ENCODE results near the gene CHRDL2. TPM values are rescaled to one million over a fixed set of nuclear protein-coding genes. Genes with fewer than 3 reads are reported as not detected.

CHRDL2 gene
- not detected in 2 replicates for total RNA-seq

GRCh38 chr11:74731301-74732094 is at the start of gene CHRDL2:
Gene CHRDL2, minus strand, starts transcription at chr11:74731426. Its CDS starts 538 bp downstream, at chr11:74730888.

DNA sequence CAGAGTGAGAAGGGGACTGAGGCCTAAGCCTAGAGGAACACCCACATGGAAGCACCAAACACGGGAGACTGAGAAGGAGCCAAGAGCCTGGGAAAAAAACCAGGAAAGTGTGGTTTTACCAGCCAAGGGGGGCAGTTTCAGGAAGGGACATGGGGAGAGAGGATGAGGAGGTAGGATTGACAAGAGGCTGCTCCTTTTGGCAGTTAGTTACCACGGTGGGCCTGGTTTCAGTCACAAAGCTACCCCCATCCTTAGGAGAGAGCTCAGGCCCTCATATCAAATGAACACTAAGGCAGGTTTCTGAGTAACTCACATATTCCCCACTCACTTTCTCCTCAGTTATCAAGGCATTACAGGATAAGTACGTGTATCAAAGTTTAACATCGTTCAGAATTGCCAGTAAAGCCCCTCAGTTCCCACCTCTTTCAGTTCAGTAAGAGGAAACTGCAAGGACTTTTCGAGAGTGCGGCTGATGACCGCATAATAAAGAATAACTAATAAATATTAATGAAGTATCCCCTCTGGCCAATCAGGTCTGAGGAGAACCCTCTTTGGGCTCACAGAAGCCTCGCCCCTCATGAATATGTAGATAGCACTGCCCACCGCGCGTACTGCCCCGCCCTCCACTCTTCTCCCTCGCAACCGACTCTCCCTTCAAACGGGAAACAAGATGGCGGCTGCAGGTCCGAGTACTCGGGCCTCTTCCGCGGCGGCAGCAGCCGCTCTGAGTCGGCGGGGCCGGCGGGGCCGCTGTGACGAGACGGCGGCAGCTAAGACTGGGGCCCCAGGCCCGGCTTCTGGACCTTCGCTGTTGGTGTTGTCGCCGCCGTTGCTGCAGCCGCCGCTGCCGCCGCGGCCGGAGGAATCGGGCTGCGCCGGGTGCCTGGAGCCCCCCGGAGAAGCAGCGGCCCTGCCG is 17.2 kb upstream of the CHRDL2 start, which contains the start of gene RNF169:
Gene RNF169, plus strand, starts transcription at position 639 of the 916 bp plus-strand sequence. Its CDS starts 32 bp downstream, at position 671.

Other genes with a start within 250 kb of the CHRDL2 start
- 1.8 and 2.7 TPM in 2 replicates for gene LIPT2, start 237.7 kb downstream of the CHRDL2 start, total RNA-seq
- gene POLD3, start 138.8 kb downstream of the CHRDL2 start, total RNA-seq = 5.5 and 8.4 TPM in 2 replicates
- 8.9 and 10.1 TPM in 2 replicates for gene RNF169, start 17.4 kb upstream of the CHRDL2 start, total RNA-seq
- gene XRRA1, start 217.7 kb upstream of the CHRDL2 start, total RNA-seq = 8.9 and 20.1 TPM in 2 replicates
- 58.6 and 72.9 TPM in 2 replicates for gene SPCS2, start 217.8 kb upstream of the CHRDL2 start, total RNA-seq

Measured in cardiac ventricle fibroblast (primary cell).